ENCODE data around the gene ZNF331. TPM values are rescaled to one million over a fixed set of nuclear protein-coding genes. Genes with fewer than 3 reads are reported as not detected.

The ZNF331 gene
- total RNA-seq, 2 donors from 2014 or later: 16.9 to 26.7 TPM

DNA sequence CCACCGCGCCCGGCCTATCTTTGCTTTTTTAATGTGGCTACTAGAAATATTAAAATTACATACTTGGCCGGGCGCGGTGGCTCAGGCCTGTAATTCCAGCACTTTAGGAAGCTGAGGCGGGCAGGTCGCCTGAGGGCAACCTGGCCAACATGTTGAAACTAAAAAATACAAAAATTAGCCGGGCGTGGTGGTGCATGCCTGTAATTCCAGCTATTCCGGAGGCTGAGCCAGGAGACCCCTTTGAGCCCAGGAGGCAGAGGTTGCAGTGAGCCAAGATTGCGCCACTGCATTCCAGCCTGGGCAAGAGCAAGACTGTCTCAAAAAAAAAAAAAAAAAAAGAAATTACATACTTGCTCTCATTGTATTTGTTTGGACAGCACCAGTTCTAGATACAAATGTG, 59.1 kb downstream of the ZNF331 start:
- no peak overlapping the region for H3K4me3 ChIP-seq
- TF ChIP-seq, protein P1, sequence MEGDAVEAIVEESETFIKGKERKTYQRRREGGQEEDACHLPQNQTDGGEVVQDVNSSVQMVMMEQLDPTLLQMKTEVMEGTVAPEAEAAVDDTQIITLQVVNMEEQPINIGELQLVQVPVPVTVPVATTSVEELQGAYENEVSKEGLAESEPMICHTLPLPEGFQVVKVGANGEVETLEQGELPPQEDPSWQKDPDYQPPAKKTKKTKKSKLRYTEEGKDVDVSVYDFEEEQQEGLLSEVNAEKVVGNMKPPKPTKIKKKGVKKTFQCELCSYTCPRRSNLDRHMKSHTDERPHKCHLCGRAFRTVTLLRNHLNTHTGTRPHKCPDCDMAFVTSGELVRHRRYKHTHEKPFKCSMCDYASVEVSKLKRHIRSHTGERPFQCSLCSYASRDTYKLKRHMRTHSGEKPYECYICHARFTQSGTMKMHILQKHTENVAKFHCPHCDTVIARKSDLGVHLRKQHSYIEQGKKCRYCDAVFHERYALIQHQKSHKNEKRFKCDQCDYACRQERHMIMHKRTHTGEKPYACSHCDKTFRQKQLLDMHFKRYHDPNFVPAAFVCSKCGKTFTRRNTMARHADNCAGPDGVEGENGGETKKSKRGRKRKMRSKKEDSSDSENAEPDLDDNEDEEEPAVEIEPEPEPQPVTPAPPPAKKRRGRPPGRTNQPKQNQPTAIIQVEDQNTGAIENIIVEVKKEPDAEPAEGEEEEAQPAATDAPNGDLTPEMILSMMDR (IDR thresholded peaks at IDR 0.05): no peak
- no peak for DNase-seq (ENCODE audit: low spot score)
- H3K9me3 ChIP-seq: no peaks in the 10 kb centered on the region
- no peaks in the 10 kb centered on the region for H3K4me1 ChIP-seq
- no peak overlapping the region for H3K27ac ChIP-seq
- H3K36me3 ChIP-seq: no peaks in the 10 kb centered on the region
- H3K27me3 ChIP-seq: no peaks in the 10 kb centered on the region

DNA sequence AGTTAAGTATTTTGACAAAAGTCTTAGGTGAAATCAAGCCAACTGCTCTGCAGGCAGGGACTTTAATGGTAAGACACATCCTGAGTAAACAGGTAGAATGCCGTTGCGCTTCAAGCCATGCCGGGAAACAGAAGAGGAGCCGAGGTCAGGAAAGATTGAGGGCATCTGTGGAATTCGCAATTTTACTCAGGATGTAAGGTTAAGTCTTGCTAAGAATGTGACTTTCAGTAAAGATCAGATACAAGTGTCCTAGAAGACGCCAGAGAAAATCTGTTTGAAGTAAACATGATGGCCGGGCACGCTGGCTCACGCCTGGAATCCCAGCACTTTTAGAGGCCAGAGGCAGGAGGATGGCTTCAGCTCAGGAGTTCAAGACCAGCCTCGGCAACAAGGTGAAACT, 60.4 kb downstream of the ZNF331 start:
- DNase-seq (ENCODE audit: low spot score): no peak
- no peak overlapping the region for H3K4me3 ChIP-seq
- H3K27me3 ChIP-seq: no peaks in the 10 kb centered on the region
- H3K27ac ChIP-seq: no peak overlapping the region
- H3K36me3 ChIP-seq: no peaks in the 10 kb centered on the region
- TF ChIP-seq, protein P1 (IDR thresholded peaks at IDR 0.05): no peak
- no peaks in the 10 kb centered on the region for H3K4me1 ChIP-seq
- H3K9me3 ChIP-seq: no peaks in the 10 kb centered on the region

DNA sequence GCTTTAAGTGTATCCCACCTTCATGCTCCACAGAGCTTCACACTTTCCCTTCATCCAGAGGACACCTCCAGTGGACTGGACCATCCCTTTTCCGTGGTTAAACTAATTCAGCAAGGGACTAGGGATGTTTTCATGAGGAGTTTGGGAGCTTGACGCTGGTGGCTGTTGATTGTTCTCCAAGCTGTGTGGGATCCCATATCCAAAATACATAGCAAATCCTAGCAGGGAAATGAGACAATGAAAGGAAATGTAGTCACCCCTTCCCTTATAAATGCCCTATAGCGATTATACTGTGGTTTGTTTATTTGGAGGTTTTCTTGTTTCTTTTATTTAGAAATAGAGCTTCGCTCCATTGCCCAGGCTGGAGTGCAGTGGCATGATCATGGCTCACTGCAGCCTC, 62.3 kb downstream of the ZNF331 start:
- Histone ChIP-seq H3K27me3 (no peaks in the 10 kb centered on the region), H3K4me3 (no peak overlapping the region), H3K27ac (no peak overlapping the region), H3K36me3 (no peaks in the 10 kb centered on the region), H3K4me1 (no peaks in the 10 kb centered on the region), H3K9me3 (no peaks in the 10 kb centered on the region)
- TF ChIP-seq, protein P1 (IDR thresholded peaks at IDR 0.05): no peak
- no peak for DNase-seq (ENCODE audit: low spot score)

DNA sequence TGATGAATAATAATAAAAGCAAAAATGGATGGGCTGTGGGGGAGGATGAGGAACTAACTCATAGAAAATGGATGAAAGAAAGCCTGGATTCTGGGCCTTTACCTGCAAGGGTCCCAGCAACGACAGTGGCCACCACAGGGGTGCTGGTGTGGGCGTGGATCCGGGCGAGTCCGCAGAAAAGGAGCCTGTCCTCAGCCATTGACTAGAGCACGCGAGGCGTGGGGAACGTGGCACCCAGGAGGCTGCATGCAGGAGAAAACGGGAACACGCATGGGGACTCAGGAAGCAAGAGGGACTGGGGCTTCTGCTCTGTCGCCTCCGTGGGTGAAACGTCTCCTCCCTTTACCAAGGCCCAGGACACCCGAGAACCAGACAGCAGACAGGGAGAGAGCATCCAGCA, 68.1 kb downstream of the ZNF331 start:
- Histone ChIP-seq H3K36me3 (no peaks in the 10 kb centered on the region), H3K27ac (no peak overlapping the region), H3K9me3 (no peaks in the 10 kb centered on the region), H3K4me1 (no peaks in the 10 kb centered on the region), H3K27me3 (no peaks in the 10 kb centered on the region), H3K4me3 (no peak overlapping the region)
- TF ChIP-seq, protein P1 (IDR thresholded peaks at IDR 0.05): no peak
- DNase-seq (ENCODE audit: low spot score): no peak

DNA sequence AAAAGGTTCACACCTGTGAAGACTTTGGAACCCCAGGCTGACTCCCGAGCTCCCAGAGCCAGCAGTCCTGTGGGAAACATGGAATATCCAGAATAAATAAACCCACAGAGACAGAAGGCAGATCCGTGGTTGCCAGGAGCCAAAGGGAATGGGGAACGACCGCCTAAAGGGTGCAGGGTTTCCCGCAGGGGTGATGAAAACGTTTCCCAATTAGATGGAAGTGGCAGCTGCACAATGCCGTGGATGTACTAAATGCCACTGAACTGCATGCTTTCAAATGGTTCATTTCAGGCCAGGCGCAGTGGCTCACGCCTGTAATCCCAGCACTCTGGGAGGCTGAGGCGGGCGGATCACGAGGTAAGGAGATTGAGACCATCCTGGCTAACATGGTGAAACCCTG, 70.4 kb downstream of the ZNF331 start:
- no peak overlapping the region for H3K4me3 ChIP-seq
- no peak for DNase-seq (ENCODE audit: low spot score)
- no peaks in the 10 kb centered on the region for H3K9me3 ChIP-seq
- H3K36me3 ChIP-seq: no peaks in the 10 kb centered on the region
- no peak overlapping the region for H3K27ac ChIP-seq
- no peaks in the 10 kb centered on the region for H3K4me1 ChIP-seq
- TF ChIP-seq, protein P1 (IDR thresholded peaks at IDR 0.05): no peak
- H3K27me3 ChIP-seq: no peaks in the 10 kb centered on the region

DNA sequence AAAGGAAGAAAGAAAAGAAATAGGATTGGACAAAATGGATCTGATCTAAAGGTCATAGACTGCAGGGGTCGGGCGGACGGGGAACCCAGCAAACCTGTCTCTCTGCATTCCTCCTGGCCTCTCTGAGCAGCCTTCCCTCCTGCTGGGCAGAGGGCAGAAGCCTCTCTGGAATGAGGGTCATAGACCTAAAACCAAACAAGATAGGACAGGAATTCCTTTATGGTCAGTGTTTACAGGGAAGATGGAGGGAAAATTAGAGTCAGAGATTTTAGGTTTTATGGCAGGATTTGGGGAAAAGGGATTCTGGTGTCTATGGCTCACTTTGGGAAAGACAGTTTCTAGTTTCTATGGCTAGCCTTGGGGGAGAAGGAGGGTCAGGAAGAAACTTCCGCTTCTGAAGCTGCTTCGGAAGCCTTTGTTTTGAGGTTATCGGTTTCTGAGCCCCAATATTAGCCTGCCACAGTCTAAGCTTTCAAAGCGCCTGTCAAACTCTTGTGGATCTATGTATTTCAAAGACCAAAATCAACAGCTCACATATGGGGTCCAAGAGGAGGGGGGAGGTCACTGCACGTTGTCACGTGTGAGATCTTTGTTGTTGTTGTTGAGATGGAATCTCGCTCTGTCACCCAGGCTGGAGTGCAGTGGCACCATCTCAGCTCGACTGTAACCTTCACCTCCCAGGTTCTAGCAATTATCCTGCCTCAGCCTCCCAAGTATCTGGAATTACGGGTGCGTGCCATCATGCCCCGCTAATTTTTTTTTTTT, 75.0 kb downstream of the ZNF331 start:
- Histone ChIP-seq H3K27ac (no peak overlapping the region), H3K4me1 (no peaks in the 10 kb centered on the region), H3K27me3 (no peaks in the 10 kb centered on the region), H3K36me3 (no peaks in the 10 kb centered on the region), H3K9me3 (no peaks in the 10 kb centered on the region), H3K4me3 (no peak overlapping the region)
- DNase-seq (ENCODE audit: low spot score): no peak
- TF ChIP-seq, protein P1 (IDR thresholded peaks at IDR 0.05): no peak

Measured in right atrium auricular region (tissue), 2 donors.